Body of pancreas (tissue), 4 donors: ENCODE data around the gene TET3. TPM values are rescaled to one million over a fixed set of nuclear protein-coding genes. Genes with fewer than 3 reads are reported as not detected.
A peak's percentile ranks its signal among the peaks of the same experiment; 100 is the strongest.

ENCODE experiments used
- ATAC-seq: fragments of 150-250 bp; one replicate; pipeline ENCODE4 v1.9.1; 2016
- DNase-seq, 4 donors: peaks; one replicate each; pipeline ENCODE4 v3.0.0-alpha.2; 2019
- H3K27ac ChIP-seq, 4 donors: fragments of 200-600 bp; sonication (generic); 1 replicate in 3 of 4; 2 replicates in 1 of 4; pipeline versions ENCODE4 v1.5.1 to v1.6.1; 2016 to 2019; ENCODE audit warnings: mild to moderate bottlenecking in 1 of 4, mixed read lengths in 1 of 4, moderate library complexity in 1 of 4
- H3K27me3 ChIP-seq, 2 donors: fragments of 200-600 bp; sonication (generic); one replicate each; pipeline ENCODE4 v1.6.0; 2016; ENCODE audit warnings: mild to moderate bottlenecking in 1 of 2
- H3K36me3 ChIP-seq, 2 donors: fragments of 200-600 bp; sonication (generic); replicated peaks in 1 of 2; 2 replicates each; pipeline ENCODE4 v1.5.1; 2016; ENCODE audit warnings: low read depth in 2 of 2; ENCODE audit not compliant: insufficient read depth in 1 of 2
- H3K4me1 ChIP-seq: fragments of 200-600 bp; sonication (generic); one replicate; pipeline ENCODE4 v1.6.0; 2016
- H3K4me3 ChIP-seq, 2 donors: fragments of 200-600 bp; sonication (generic); 1 replicate in 1 of 2; 2 replicates in 1 of 2; pipeline ENCODE4 v1.5.1; 2016 to 2019
- H3K9me3 ChIP-seq, 3 donors: fragments of 200-600 bp; sonication (generic); 1 replicate in 2 of 3; 2 replicates in 1 of 3; pipeline ENCODE4 v1.5.1; 2016
- POLR2A ChIP-seq, 3 donors: fragments of 450-650 bp; IDR thresholded peaks; one replicate each; pipeline ENCODE4 v1.6.1; 2016; ENCODE audit warnings: antibody characterized with exemption in 3 of 3, mild to moderate bottlenecking in 2 of 3
- WGBS, 2 donors: methylation state at CpG; one replicate each; pipeline ENCODE4 v1.1.5; 2017; 5-methylcytosine and 5-hydroxymethylcytosine counted together
- intact Hi-C: fragments of 100-400 bp; cut with DNase I; formaldehyde crosslinking; loops from one replicate; pipeline ENCODE4 v1.15.1; 2023
- total RNA-seq, 2 donors: library from RNA; depleted of rRNA; stranded (reverse); fragments of >200 nt; gene quantifications; one replicate each; pipeline ENCODE4 v1.1.0, GENCODE V29; 2016
- TF ChIP-seq, protein P1 (sequence below), 7 experiments: fragments of 450-650 bp in 4 of 7; fragments of 200-600 bp in 3 of 7; sonication (generic) in 3 of 7; IDR thresholded peaks; one replicate each; pipeline ENCODE4 v1.5.1; 2016 to 2019; ENCODE audit warnings: antibody characterized with exemption in 7 of 7

TET3 gene
- total RNA-seq, 2 donors from 2014 or later: 6.7 to 7.3 TPM

DNA sequence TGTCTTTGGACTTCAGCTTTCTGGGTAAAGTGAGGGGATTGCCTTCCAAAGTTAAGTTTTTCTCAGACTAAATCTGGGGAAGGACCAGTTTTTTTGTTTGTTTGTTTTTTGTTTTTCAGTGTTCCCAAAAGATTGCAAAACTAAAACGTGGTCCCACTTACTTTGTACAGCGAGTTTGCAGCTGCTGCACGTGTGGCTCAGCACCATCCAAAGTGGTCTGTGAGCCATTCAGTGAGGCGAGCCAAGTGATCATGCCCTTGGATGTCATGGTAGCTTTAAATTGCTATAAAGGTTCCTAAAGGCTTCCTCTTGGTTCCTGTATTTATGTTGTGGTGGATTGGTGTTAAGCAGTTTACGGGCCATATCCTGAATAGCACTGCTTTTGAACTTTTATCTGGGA, 23.0 kb downstream of the TET3 start:
- DNase-seq (no peak), ATAC-seq (no peak)
- H3K9me3 ChIP-seq: no peaks in the 10 kb centered on the region
- peaks cover 19% of the 10 kb centered on the region for H3K4me1 ChIP-seq
- no peak overlapping the region for H3K4me3 ChIP-seq
- H3K27me3 ChIP-seq: no peaks in the 10 kb centered on the region
- TF ChIP-seq POLR2A (IDR thresholded peaks at IDR 0.05): no peak
- TF ChIP-seq, protein P1, sequence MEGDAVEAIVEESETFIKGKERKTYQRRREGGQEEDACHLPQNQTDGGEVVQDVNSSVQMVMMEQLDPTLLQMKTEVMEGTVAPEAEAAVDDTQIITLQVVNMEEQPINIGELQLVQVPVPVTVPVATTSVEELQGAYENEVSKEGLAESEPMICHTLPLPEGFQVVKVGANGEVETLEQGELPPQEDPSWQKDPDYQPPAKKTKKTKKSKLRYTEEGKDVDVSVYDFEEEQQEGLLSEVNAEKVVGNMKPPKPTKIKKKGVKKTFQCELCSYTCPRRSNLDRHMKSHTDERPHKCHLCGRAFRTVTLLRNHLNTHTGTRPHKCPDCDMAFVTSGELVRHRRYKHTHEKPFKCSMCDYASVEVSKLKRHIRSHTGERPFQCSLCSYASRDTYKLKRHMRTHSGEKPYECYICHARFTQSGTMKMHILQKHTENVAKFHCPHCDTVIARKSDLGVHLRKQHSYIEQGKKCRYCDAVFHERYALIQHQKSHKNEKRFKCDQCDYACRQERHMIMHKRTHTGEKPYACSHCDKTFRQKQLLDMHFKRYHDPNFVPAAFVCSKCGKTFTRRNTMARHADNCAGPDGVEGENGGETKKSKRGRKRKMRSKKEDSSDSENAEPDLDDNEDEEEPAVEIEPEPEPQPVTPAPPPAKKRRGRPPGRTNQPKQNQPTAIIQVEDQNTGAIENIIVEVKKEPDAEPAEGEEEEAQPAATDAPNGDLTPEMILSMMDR (IDR thresholded peaks at IDR 0.05): no peak
- 90 to 91% methylated on average over 5 of the region's 5 CpGs for WGBS, 2 donors
- no peaks in the 10 kb centered on the region for H3K36me3 ChIP-seq
- H3K27ac ChIP-seq: no peak overlapping the region
- intact Hi-C loops: no loop called here

DNA sequence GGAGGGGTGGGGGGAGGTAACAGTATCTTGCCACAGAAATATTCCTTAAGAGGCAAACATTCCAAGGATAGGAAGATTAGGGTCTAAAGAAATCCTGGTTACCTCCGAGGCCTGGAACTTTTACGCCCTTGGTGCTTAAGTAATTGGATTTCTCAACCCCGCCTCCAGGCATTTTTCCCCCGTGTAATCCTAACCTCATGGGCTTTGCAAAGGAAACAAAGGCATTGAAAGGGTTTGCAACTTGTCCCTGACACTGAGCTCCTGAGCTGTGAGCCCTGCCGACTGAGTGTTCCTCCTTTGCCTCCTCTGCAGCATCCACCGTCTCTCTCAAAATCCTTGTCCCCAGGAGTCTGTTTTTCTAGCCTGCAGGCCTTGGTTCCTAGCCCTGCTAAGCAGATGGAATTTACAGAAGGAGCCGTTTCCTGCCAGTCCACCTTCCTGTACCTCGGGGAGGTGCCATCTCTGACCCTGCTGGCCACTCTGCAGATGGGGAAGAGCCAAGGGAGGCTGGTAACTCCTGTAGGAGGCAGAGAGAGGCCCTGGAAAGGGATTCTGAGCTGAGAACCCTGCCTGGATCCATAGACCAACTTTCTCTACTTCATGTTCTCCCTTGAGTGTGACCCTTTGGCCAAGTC, 24.2 kb downstream of the TET3 start:
- peaks cover 13% of the 10 kb centered on the region for H3K4me1 ChIP-seq
- H3K27ac ChIP-seq: no peak overlapping the region
- WGBS, 2 donors: 82 to 88% methylated on average over 8 of the region's 8 CpGs
- no peak for DNase-seq
- ATAC-seq: no peak
- TF ChIP-seq, protein P1 (IDR thresholded peaks at IDR 0.05): no peak
- no peak for TF ChIP-seq POLR2A (IDR thresholded peaks at IDR 0.05)
- H3K4me3 ChIP-seq: no peak overlapping the region
- no peaks in the 10 kb centered on the region for H3K27me3 ChIP-seq
- H3K36me3 ChIP-seq: no peaks in the 10 kb centered on the region
- intact Hi-C loops: no loop called here
- no peaks in the 10 kb centered on the region for H3K9me3 ChIP-seq

DNA sequence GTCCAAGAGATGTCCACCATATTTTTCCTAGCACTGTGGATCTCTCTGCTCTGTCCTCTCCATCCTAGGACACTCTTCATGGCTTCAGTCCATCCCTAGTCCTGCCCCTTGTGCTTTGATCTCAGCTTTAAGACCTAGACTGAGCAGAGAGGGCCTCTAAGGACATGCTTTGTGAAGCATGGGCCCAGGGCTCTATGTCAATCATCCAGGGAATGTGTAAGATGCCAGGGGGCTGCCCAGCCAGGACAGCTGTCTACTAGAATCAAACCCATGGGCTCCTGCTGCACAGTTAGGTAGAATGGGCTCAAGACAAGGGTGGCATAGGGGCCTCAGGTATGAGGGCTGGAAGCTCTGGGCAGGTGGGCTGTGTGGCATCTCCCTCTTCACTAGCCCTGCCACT, 24.9 kb downstream of the TET3 start:
- Histone ChIP-seq H3K4me1 (peaks cover 13% of the 10 kb centered on the region), H3K27ac (peak overlapping the region in 2 of 4 donors; percentile 31 to 33), H3K36me3 (no peaks in the 10 kb centered on the region), H3K9me3 (no peaks in the 10 kb centered on the region), H3K27me3 (no peaks in the 10 kb centered on the region), H3K4me3 (no peak overlapping the region)
- TF ChIP-seq, protein P1 (IDR thresholded peaks at IDR 0.05): no peak
- no peak for TF ChIP-seq POLR2A (IDR thresholded peaks at IDR 0.05)
- no peak for DNase-seq
- intact Hi-C loops: no loop called here
- no peak for ATAC-seq

DNA sequence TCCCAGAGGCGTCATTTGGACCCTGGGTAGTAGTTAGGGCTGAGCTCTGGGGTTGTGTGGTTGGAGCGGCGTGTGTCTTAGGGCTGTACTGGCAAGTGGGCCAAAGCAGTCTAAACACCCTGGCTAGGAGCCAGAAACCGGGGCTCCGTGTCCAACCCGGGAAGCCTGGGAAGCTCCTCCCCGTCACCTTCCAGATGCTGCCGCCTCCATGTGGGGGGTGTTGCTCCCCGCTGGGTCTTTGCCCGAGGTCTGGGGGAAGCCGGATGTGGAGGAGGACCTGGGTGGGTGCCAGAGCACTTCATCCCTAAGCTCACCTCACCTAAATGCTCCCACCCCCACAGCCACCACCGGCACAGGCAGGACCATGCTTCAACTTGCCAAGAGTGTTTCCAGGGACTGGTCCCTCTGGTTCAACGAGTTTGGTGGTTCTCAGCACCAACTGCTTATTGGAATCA, 25.4 kb downstream of the TET3 start:
- 10 to 15% methylated on average over 10 to 13 of the region's 13 CpGs for WGBS, 2 donors
- DNase-seq: peak; percentile 62 to 82 (median 74)
- ATAC-seq: peak; percentile 59

More for the DNA sequence above, 25.4 kb downstream of the TET3 start:
- Histone ChIP-seq H3K27ac (peak overlapping the region; percentile 8 to 33 (median 22)), H3K4me1 (peaks cover 13% of the 10 kb centered on the region), H3K4me3 (no peak overlapping the region), H3K9me3 (no peaks in the 10 kb centered on the region), H3K27me3 (no peaks in the 10 kb centered on the region), H3K36me3 (no peaks in the 10 kb centered on the region)
- TF ChIP-seq, protein P1 (IDR thresholded peaks at IDR 0.05): no peak
- TF ChIP-seq POLR2A (IDR thresholded peaks at IDR 0.05): no peak
- intact Hi-C loops: no loop called here
